ENCODE results near the gene NTF4. TPM values are rescaled to one million over a fixed set of nuclear protein-coding genes. Genes with fewer than 3 reads are reported as not detected.
"Not testable (repeated sequence)": the region's sequence is repeated elsewhere in the genome, so short reads cannot be mapped to it uniquely, and the experiment has no call there.

Gene NTF4
- total RNA-seq, 1 experiment from 2014 or later: 3.9 TPM

DNA sequence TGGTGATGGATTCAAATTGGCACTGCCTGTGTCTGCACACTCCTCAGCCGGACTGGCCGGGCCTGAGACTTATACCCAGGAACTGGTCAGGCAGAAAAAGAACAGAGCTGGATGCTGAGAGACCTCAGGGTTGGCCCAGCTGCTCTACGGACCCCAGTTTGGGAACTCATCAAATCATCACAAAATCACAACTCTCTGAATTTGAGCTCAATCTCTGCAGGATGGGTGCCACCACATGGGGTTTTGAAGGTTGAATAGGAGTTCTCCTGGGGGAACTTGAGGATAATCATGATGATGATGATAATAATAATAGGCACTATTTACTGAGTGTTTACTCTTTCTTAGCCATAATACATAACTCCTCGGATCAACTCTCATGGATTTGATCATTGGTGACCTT is 22.0 kb downstream of the NTF4 start:
- H3K9me3 Mint-ChIP-seq; H3K4me3 Mint-ChIP-seq; CTCF ChIA-PET; DNase-seq (ENCODE audit: low spot score); ATAC-seq; H3K4me1 Mint-ChIP-seq; H3K36me3 Mint-ChIP-seq; H3K27ac Mint-ChIP-seq; POLR2A ChIA-PET; H3K27me3 Mint-ChIP-seq (ENCODE audit: low read depth): not testable (repeated sequence)

DNA sequence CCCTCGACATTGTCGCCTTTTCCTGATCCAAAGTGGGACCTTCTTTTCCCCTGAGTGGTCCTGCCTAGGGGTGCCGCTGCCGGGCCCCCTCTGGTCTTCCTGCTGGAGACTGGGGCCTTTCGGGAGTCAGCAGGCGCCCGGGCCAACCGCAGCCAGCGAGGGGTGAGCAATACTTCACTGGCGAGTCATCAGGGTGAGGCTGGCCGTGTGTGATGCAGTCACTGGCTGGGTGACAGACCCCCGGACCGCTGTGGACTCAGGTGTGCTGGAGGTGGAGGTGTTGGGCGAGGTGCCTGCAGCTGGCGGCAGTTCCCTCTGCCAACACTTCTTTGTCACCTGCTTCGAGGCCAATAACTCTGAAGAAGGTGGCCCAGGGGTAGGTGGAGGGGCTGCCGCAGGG is 22.4 kb downstream of the NTF4 start:
- DNase-seq (ENCODE audit: low spot score): no peak
- Mint-ChIP-seq H3K36me3 (no peaks in the 10 kb centered on the region), H3K27ac (no peak overlapping the region), H3K27me3 (ENCODE audit: low read depth) (peaks cover 10% of the 10 kb centered on the region), H3K4me1 (no peaks in the 10 kb centered on the region), H3K4me3 (no peak overlapping the region), H3K9me3 (no peaks in the 10 kb centered on the region)
- CTCF ChIA-PET: no interaction called here
- POLR2A ChIA-PET: no interaction called here
- ATAC-seq: no peak
- TF ChIP-seq, protein P1, sequence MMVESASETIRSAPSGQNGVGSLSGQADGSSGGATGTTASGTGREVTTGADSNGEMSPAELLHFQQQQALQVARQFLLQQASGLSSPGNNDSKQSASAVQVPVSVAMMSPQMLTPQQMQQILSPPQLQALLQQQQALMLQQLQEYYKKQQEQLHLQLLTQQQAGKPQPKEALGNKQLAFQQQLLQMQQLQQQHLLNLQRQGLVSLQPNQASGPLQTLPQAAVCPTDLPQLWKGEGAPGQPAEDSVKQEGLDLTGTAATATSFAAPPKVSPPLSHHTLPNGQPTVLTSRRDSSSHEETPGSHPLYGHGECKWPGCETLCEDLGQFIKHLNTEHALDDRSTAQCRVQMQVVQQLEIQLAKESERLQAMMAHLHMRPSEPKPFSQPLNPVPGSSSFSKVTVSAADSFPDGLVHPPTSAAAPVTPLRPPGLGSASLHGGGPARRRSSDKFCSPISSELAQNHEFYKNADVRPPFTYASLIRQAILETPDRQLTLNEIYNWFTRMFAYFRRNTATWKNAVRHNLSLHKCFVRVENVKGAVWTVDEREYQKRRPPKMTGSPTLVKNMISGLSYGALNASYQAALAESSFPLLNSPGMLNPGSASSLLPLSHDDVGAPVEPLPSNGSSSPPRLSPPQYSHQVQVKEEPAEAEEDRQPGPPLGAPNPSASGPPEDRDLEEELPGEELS (CRISPR knock-in tag; IDR thresholded peaks at IDR 0.05): no peak
- TF ChIP-seq ELF4 (CRISPR knock-in tag; IDR thresholded peaks at IDR 0.05; ENCODE audit: low read depth): no peak
- TF ChIP-seq SMAD3 (CRISPR knock-in tag; IDR thresholded peaks at IDR 0.05; ENCODE audit: borderline replicate concordance): no peak
- TF ChIP-seq, protein P2, sequence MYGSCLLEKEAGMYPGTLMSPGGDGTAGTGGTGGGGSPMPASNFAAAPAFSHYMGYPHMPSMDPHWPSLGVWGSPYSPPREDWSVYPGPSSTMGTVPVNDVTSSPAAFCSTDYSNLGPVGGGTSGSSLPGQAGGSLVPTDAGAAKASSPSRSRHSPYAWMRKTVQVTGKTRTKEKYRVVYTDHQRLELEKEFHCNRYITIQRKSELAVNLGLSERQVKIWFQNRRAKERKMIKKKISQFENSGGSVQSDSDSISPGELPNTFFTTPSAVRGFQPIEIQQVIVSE (CRISPR knock-in tag; IDR thresholded peaks at IDR 0.05; ENCODE audit: borderline replicate concordance): no peak
- TF ChIP-seq ATF1 (CRISPR knock-in tag; IDR thresholded peaks at IDR 0.05): no peak
- TF ChIP-seq, protein P3, sequence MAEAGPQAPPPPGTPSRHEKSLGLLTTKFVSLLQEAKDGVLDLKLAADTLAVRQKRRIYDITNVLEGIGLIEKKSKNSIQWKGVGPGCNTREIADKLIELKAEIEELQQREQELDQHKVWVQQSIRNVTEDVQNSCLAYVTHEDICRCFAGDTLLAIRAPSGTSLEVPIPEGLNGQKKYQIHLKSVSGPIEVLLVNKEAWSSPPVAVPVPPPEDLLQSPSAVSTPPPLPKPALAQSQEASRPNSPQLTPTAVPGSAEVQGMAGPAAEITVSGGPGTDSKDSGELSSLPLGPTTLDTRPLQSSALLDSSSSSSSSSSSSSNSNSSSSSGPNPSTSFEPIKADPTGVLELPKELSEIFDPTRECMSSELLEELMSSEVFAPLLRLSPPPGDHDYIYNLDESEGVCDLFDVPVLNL (CRISPR knock-in tag; IDR thresholded peaks at IDR 0.05; ENCODE audit: borderline replicate concordance, low read depth): no peak
- TF ChIP-seq, protein P4, sequence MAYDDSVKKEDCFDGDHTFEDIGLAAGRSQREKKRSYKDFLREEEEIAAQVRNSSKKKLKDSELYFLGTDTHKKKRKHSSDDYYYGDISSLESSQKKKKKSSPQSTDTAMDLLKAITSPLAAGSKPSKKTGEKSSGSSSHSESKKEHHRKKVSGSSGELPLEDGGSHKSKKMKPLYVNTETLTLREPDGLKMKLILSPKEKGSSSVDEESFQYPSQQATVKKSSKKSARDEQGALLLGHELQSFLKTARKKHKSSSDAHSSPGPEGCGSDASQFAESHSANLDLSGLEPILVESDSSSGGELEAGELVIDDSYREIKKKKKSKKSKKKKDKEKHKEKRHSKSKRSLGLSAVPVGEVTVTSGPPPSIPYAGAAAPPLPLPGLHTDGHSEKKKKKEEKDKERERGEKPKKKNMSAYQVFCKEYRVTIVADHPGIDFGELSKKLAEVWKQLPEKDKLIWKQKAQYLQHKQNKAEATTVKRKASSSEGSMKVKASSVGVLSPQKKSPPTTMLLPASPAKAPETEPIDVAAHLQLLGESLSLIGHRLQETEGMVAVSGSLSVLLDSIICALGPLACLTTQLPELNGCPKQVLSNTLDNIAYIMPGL (CRISPR knock-in tag; IDR thresholded peaks at IDR 0.05): no peak
- no peak for TF ChIP-seq MYBL2 (CRISPR knock-in tag; IDR thresholded peaks at IDR 0.05)
- TF ChIP-seq, protein P5, sequence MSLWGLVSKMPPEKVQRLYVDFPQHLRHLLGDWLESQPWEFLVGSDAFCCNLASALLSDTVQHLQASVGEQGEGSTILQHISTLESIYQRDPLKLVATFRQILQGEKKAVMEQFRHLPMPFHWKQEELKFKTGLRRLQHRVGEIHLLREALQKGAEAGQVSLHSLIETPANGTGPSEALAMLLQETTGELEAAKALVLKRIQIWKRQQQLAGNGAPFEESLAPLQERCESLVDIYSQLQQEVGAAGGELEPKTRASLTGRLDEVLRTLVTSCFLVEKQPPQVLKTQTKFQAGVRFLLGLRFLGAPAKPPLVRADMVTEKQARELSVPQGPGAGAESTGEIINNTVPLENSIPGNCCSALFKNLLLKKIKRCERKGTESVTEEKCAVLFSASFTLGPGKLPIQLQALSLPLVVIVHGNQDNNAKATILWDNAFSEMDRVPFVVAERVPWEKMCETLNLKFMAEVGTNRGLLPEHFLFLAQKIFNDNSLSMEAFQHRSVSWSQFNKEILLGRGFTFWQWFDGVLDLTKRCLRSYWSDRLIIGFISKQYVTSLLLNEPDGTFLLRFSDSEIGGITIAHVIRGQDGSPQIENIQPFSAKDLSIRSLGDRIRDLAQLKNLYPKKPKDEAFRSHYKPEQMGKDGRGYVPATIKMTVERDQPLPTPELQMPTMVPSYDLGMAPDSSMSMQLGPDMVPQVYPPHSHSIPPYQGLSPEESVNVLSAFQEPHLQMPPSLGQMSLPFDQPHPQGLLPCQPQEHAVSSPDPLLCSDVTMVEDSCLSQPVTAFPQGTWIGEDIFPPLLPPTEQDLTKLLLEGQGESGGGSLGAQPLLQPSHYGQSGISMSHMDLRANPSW (CRISPR knock-in tag; conservative IDR thresholded peaks at IDR 0.05; ENCODE audit: low read depth): no peak
- TF ChIP-seq, protein P6, sequence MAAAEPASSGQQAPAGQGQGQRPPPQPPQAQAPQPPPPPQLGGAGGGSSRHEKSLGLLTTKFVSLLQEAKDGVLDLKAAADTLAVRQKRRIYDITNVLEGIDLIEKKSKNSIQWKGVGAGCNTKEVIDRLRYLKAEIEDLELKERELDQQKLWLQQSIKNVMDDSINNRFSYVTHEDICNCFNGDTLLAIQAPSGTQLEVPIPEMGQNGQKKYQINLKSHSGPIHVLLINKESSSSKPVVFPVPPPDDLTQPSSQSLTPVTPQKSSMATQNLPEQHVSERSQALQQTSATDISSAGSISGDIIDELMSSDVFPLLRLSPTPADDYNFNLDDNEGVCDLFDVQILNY (CRISPR knock-in tag; IDR thresholded peaks at IDR 0.05): no peak
- no peak for TF ChIP-seq ZNF263 (CRISPR knock-in tag; IDR thresholded peaks at IDR 0.05; ENCODE audit: low read depth)
- no peak for TF ChIP-seq ZNF317 (CRISPR knock-in tag; IDR thresholded peaks at IDR 0.05; ENCODE audit: borderline replicate concordance, low read depth)
- no peak for TF ChIP-seq ZNF416 (CRISPR knock-in tag; IDR thresholded peaks at IDR 0.05)
- TF ChIP-seq, protein P7, sequence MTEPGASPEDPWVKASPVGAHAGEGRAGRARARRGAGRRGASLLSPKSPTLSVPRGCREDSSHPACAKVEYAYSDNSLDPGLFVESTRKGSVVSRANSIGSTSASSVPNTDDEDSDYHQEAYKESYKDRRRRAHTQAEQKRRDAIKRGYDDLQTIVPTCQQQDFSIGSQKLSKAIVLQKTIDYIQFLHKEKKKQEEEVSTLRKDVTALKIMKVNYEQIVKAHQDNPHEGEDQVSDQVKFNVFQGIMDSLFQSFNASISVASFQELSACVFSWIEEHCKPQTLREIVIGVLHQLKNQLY (CRISPR knock-in tag; IDR thresholded peaks at IDR 0.05): no peak
- no peak for TF ChIP-seq ZNF219 (CRISPR knock-in tag; IDR thresholded peaks at IDR 0.05; ENCODE audit: borderline replicate concordance)
- TF ChIP-seq, protein P8, sequence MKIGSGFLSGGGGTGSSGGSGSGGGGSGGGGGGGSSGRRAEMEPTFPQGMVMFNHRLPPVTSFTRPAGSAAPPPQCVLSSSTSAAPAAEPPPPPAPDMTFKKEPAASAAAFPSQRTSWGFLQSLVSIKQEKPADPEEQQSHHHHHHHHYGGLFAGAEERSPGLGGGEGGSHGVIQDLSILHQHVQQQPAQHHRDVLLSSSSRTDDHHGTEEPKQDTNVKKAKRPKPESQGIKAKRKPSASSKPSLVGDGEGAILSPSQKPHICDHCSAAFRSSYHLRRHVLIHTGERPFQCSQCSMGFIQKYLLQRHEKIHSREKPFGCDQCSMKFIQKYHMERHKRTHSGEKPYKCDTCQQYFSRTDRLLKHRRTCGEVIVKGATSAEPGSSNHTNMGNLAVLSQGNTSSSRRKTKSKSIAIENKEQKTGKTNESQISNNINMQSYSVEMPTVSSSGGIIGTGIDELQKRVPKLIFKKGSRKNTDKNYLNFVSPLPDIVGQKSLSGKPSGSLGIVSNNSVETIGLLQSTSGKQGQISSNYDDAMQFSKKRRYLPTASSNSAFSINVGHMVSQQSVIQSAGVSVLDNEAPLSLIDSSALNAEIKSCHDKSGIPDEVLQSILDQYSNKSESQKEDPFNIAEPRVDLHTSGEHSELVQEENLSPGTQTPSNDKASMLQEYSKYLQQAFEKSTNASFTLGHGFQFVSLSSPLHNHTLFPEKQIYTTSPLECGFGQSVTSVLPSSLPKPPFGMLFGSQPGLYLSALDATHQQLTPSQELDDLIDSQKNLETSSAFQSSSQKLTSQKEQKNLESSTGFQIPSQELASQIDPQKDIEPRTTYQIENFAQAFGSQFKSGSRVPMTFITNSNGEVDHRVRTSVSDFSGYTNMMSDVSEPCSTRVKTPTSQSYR (CRISPR knock-in tag; IDR thresholded peaks at IDR 0.05): no peak
